ENCODE results near the gene TMEM43. TPM values are rescaled to one million over a fixed set of nuclear protein-coding genes. Genes with fewer than 3 reads are reported as not detected.

Gene TMEM43
- polyA plus RNA-seq, 1 donor (not counting 4 experiments of a cell fraction or from before 2014, with no cell fraction given) = 111 TPM

GRCh38 chr3:14174483-14174882 lies 49.6 kb downstream of the TMEM43 start:
- H3K79me2 ChIP-seq (ENCODE audit: control insufficient read depth, insufficient read depth, low read length) = peaks cover 58% of the 10 kb centered on the region
- H3K36me3 ChIP-seq (ENCODE audit: control insufficient read depth in 2 of 2, extremely low read depth in 1 of 2, insufficient read depth in 2 of 2, low read length in 2 of 2) = peaks cover 8 to 21% of the 10 kb centered on the region in 2 experiments
- peaks cover 58% of the 10 kb centered on the region for H3K4me1 ChIP-seq (ENCODE audit: control insufficient read depth, extremely low read depth, insufficient read depth, low read length)
- peaks cover 4% of the 10 kb centered on the region for H3K9me1 ChIP-seq (ENCODE audit: control insufficient read depth, extremely low read depth, insufficient read depth, low read length)
- peak overlapping the region; percentile 100 for H3K4me2 ChIP-seq (ENCODE audit: control insufficient read depth, extremely low read depth, insufficient read depth, low read depth, low read length)
- no peak for FAIRE-seq
- peak overlapping the region; percentile 66 for H3K27ac ChIP-seq (ENCODE audit: control insufficient read depth, insufficient read depth, low read length)
- H3K27me3 ChIP-seq (ENCODE audit: control insufficient read depth, extremely low read depth, insufficient read depth, low read length) = no peaks in the 10 kb centered on the region
- dilution Hi-C loops (cut with MboI; ENCODE audit: extremely low pct_ligation_motif_present, low sequenced_read_pairs) = no loop called here
- H3K4me3 ChIP-seq (ENCODE audit: control insufficient read depth in 2 of 3, extremely low read depth in 1 of 3, insufficient read depth in 2 of 3, low read depth in 1 of 3, low read length in 3 of 3) = peak overlapping the region in 1 of 3 experiments; percentile 46
- H2AFZ ChIP-seq (ENCODE audit: control insufficient read depth, low read length) = no peak overlapping the region
- no peaks in the 10 kb centered on the region for H4K20me1 ChIP-seq (ENCODE audit: control insufficient read depth, extremely low read depth, insufficient read depth, low read length)
- no peaks in the 10 kb centered on the region for H3K9me3 ChIP-seq (ENCODE audit: control insufficient read depth, low read depth, low read length)
- TF ChIP-seq EZH2 (IDR thresholded peaks at IDR 0.05; ENCODE audit: low read length) = no peak
- TF ChIP-seq, protein P1, sequence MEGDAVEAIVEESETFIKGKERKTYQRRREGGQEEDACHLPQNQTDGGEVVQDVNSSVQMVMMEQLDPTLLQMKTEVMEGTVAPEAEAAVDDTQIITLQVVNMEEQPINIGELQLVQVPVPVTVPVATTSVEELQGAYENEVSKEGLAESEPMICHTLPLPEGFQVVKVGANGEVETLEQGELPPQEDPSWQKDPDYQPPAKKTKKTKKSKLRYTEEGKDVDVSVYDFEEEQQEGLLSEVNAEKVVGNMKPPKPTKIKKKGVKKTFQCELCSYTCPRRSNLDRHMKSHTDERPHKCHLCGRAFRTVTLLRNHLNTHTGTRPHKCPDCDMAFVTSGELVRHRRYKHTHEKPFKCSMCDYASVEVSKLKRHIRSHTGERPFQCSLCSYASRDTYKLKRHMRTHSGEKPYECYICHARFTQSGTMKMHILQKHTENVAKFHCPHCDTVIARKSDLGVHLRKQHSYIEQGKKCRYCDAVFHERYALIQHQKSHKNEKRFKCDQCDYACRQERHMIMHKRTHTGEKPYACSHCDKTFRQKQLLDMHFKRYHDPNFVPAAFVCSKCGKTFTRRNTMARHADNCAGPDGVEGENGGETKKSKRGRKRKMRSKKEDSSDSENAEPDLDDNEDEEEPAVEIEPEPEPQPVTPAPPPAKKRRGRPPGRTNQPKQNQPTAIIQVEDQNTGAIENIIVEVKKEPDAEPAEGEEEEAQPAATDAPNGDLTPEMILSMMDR (optimal IDR thresholded peaks at IDR 0.05 in 1 of 3, IDR thresholded peaks at IDR 0.05 in 1 of 3, conservative IDR thresholded peaks at IDR 0.05 in 1 of 3; ENCODE audit: extremely low read depth in 1 of 3, insufficient read depth in 2 of 3, low read length in 3 of 3) = no peak
- DNase-seq (ENCODE audit: low read depth, low spot score) = no peak
- no peak overlapping the region for H3K9ac ChIP-seq (ENCODE audit: control insufficient read depth, extremely low read depth, insufficient read depth, low read length)

GRCh38 chr3:14175383-14176037 lies 50.7 kb downstream of the TMEM43 start:
- peak overlapping the region in 1 of 3 experiments; percentile 50 for H3K4me3 ChIP-seq (ENCODE audit: control insufficient read depth in 2 of 3, extremely low read depth in 1 of 3, insufficient read depth in 2 of 3, low read depth in 1 of 3, low read length in 3 of 3)
- FAIRE-seq (no peak), DNase-seq (ENCODE audit: low read depth, low spot score) (no peak)
- H3K36me3 ChIP-seq (ENCODE audit: control insufficient read depth in 2 of 2, extremely low read depth in 1 of 2, insufficient read depth in 2 of 2, low read length in 2 of 2) = peaks cover 8 to 11% of the 10 kb centered on the region in 2 experiments
- H3K9ac ChIP-seq (ENCODE audit: control insufficient read depth, extremely low read depth, insufficient read depth, low read length) = peak overlapping the region; percentile 35
- H3K4me1 ChIP-seq (ENCODE audit: control insufficient read depth, extremely low read depth, insufficient read depth, low read length) = peaks cover 57% of the 10 kb centered on the region
- peaks cover 4% of the 10 kb centered on the region for H3K9me1 ChIP-seq (ENCODE audit: control insufficient read depth, extremely low read depth, insufficient read depth, low read length)
- no peaks in the 10 kb centered on the region for H3K9me3 ChIP-seq (ENCODE audit: control insufficient read depth, low read depth, low read length)
- no peaks in the 10 kb centered on the region for H3K27me3 ChIP-seq (ENCODE audit: control insufficient read depth, extremely low read depth, insufficient read depth, low read length)
- peak overlapping the region; percentile 100 for H3K4me2 ChIP-seq (ENCODE audit: control insufficient read depth, extremely low read depth, insufficient read depth, low read depth, low read length)
- H4K20me1 ChIP-seq (ENCODE audit: control insufficient read depth, extremely low read depth, insufficient read depth, low read length) = no peaks in the 10 kb centered on the region
- peaks cover 66% of the 10 kb centered on the region for H3K79me2 ChIP-seq (ENCODE audit: control insufficient read depth, insufficient read depth, low read length)
- TF ChIP-seq, protein P1 (optimal IDR thresholded peaks at IDR 0.05 in 1 of 3, IDR thresholded peaks at IDR 0.05 in 1 of 3, conservative IDR thresholded peaks at IDR 0.05 in 1 of 3; ENCODE audit: extremely low read depth in 1 of 3, insufficient read depth in 2 of 3, low read length in 3 of 3) = no peak
- no peak for TF ChIP-seq EZH2 (IDR thresholded peaks at IDR 0.05; ENCODE audit: low read length)
- dilution Hi-C loops (cut with MboI; ENCODE audit: extremely low pct_ligation_motif_present, low sequenced_read_pairs) = no loop called here
- H3K27ac ChIP-seq (ENCODE audit: control insufficient read depth, insufficient read depth, low read length) = peak overlapping the region; percentile 66
- H2AFZ ChIP-seq (ENCODE audit: control insufficient read depth, low read length) = no peak overlapping the region

All from keratinocyte (primary cell).